ENCODE results near the gene SV2B. TPM values are rescaled to one million over a fixed set of nuclear protein-coding genes. Genes with fewer than 3 reads are reported as not detected.

SV2B gene
- total RNA-seq, 1 experiment from 2014 or later, result not detected

- DNase-seq, result no peak
- no peak overlapping the region for H2AFZ ChIP-seq
- H3K9me3 ChIP-seq (ENCODE audit: insufficient read depth, low read depth), result no peaks in the 10 kb centered on the region; the same call in 1 of the 2 replicates
- intact Hi-C loops (cut with micrococcal nuclease; ENCODE audit: unreplicated experiment), result no loop called here
- H3K79me2 ChIP-seq (ENCODE audit: low read depth), result no peaks in the 10 kb centered on the region
- H3K4me2 ChIP-seq, result no peak overlapping the region
- no TSS peak for BruUV-seq (replicated peaks)
- CTCF ChIA-PET, result no interaction called here
- H3K4me1 ChIP-seq (replicated peaks; ENCODE audit: insufficient read depth), result 0 out of 2 replicates have a peak, but pooled peaks cover 4% of the 10 kb centered on the region
- H3K9me2 ChIP-seq (ENCODE audit: insufficient read depth), result no peaks in the 10 kb centered on the region
- no peaks in the 10 kb centered on the region for H3F3A ChIP-seq (ENCODE audit: insufficient read depth, low read depth)
- TF ChIP-seq CTCF (conservative IDR thresholded peaks at IDR 0.05) (no peak), EZH2 (IDR thresholded peaks at IDR 0.05; ENCODE audit: low read depth) (no peak)
- H3K4me3 ChIP-seq, result no peak overlapping the region
- no peaks in the 10 kb centered on the region for H3K36me3 ChIP-seq (ENCODE audit: low read depth)
- POLR2A ChIA-PET (ENCODE audit: unreplicated experiment), result no interaction called here
- no peak overlapping the region for H3K27ac ChIP-seq
- H3K27me3 ChIP-seq (ENCODE audit: insufficient read depth, low read depth), result peaks cover 43% of the 10 kb centered on the region
- no peaks in the 10 kb centered on the region for H4K20me1 ChIP-seq (ENCODE audit: insufficient read depth)
Measured at GRCh38 chr15:91068966-91069365, 31.1 kb upstream of the SV2B start.

GRCh38 chr15:91070872-91071271, 29.2 kb upstream of the SV2B start:
- Histone ChIP-seq H2AFZ (no peak overlapping the region), H3K4me1 (replicated peaks; ENCODE audit: insufficient read depth) (0 out of 2 replicates have a peak, but pooled peaks cover 4% of the 10 kb centered on the region), H3K9me3 (ENCODE audit: insufficient read depth, low read depth) (no peaks in the 10 kb centered on the region; the same call in 1 of the 2 replicates), H3K9me2 (ENCODE audit: insufficient read depth) (no peaks in the 10 kb centered on the region), H3K36me3 (ENCODE audit: low read depth) (no peaks in the 10 kb centered on the region), H3K4me3 (no peak overlapping the region), H3K27me3 (ENCODE audit: insufficient read depth, low read depth) (peaks cover 43% of the 10 kb centered on the region), H3K27ac (no peak overlapping the region), H3K4me2 (no peak overlapping the region), H4K20me1 (ENCODE audit: insufficient read depth) (no peaks in the 10 kb centered on the region), H3K79me2 (ENCODE audit: low read depth) (no peaks in the 10 kb centered on the region), H3F3A (ENCODE audit: insufficient read depth, low read depth) (no peaks in the 10 kb centered on the region)
- ChIA-PET CTCF (no interaction called here), POLR2A (ENCODE audit: unreplicated experiment) (no interaction called here)
- DNase-seq, result no peak
- BruUV-seq (replicated peaks), result no TSS peak
- intact Hi-C loops (cut with micrococcal nuclease; ENCODE audit: unreplicated experiment), result loop anchor here (10.0 kb wide), 1 partner anchor 124 kb away; no protein-coding TSS in a partner anchor
- no peak for TF ChIP-seq EZH2 (IDR thresholded peaks at IDR 0.05; ENCODE audit: low read depth)
- no peak for TF ChIP-seq CTCF (conservative IDR thresholded peaks at IDR 0.05)

GRCh38 chr15:91072161-91072560, 27.9 kb upstream of the SV2B start:
- Histone ChIP-seq H3K4me2 (no peak overlapping the region), H4K20me1 (ENCODE audit: insufficient read depth) (no peaks in the 10 kb centered on the region), H3K4me1 (replicated peaks; ENCODE audit: insufficient read depth) (0 out of 2 replicates have a peak, but pooled peaks cover under 1% of the 10 kb centered on the region), H3K9me2 (ENCODE audit: insufficient read depth) (no peaks in the 10 kb centered on the region), H3K9me3 (ENCODE audit: insufficient read depth, low read depth) (no peaks in the 10 kb centered on the region; the same call in 1 of the 2 replicates), H3K27ac (no peak overlapping the region), H3K27me3 (ENCODE audit: insufficient read depth, low read depth) (peaks cover 40% of the 10 kb centered on the region), H3K36me3 (ENCODE audit: low read depth) (no peaks in the 10 kb centered on the region), H2AFZ (no peak overlapping the region), H3K79me2 (ENCODE audit: low read depth) (no peaks in the 10 kb centered on the region), H3K4me3 (no peak overlapping the region), H3F3A (ENCODE audit: insufficient read depth, low read depth) (no peaks in the 10 kb centered on the region)
- DNase-seq, result no peak
- no peak for TF ChIP-seq CTCF (conservative IDR thresholded peaks at IDR 0.05)
- TF ChIP-seq EZH2 (IDR thresholded peaks at IDR 0.05; ENCODE audit: low read depth), result no peak
- no TSS peak for BruUV-seq (replicated peaks)
- intact Hi-C loops (cut with micrococcal nuclease; ENCODE audit: unreplicated experiment), result loop anchor here (10.0 kb wide), 1 partner anchor 123 kb away; no protein-coding TSS in a partner anchor
- ChIA-PET POLR2A (ENCODE audit: unreplicated experiment) (no interaction called here), CTCF (no interaction called here)
